Measurements from ENCODE around the gene SPATA17.

- no peak for TF ChIP-seq ARNTL (CRISPR knock-in tag; IDR thresholded peaks at IDR 0.05; ENCODE audit: borderline replicate concordance, low read depth)
- no peak for TF ChIP-seq ZNF70 (CRISPR knock-in tag; IDR thresholded peaks at IDR 0.05)
- no peak for TF ChIP-seq ZNF8 (CRISPR knock-in tag; IDR thresholded peaks at IDR 0.05)
- TF ChIP-seq OSR1 (CRISPR knock-in tag; IDR thresholded peaks at IDR 0.05) = no peak
- TF ChIP-seq ZFP30 (CRISPR knock-in tag; IDR thresholded peaks at IDR 0.05) = no peak
- no peak for TF ChIP-seq ESRRG (CRISPR knock-in tag; IDR thresholded peaks at IDR 0.05)
- no peak for TF ChIP-seq ZFP3 (CRISPR knock-in tag; IDR thresholded peaks at IDR 0.05)
- no peak for TF ChIP-seq PATZ1 (CRISPR knock-in tag; IDR thresholded peaks at IDR 0.05; ENCODE audit: borderline replicate concordance)
- TF ChIP-seq PPARA (CRISPR knock-in tag; IDR thresholded peaks at IDR 0.05; ENCODE audit: borderline replicate concordance) = no peak
- no peak for TF ChIP-seq RARB (CRISPR knock-in tag; IDR thresholded peaks at IDR 0.05)
- no peak for TF ChIP-seq POU6F1 (CRISPR knock-in tag; IDR thresholded peaks at IDR 0.05; ENCODE audit: borderline replicate concordance, low read depth)
- no peak for TF ChIP-seq CSDC2 (CRISPR knock-in tag; IDR thresholded peaks at IDR 0.05)
- TF ChIP-seq ZNF565 (CRISPR knock-in tag; conservative IDR thresholded peaks at IDR 0.05; ENCODE audit: low read depth) = no peak
- no peak for TF ChIP-seq GLIS3 (CRISPR knock-in tag; IDR thresholded peaks at IDR 0.05)
These were observed 149.9 kb downstream of the SPATA17 start for GRCh38 chr1:217781056-217781455.

Measured in SK-N-SH treated with all-trans-retinoic acid at 6 μM for 48 hours (cell line).